Heart right ventricle (tissue), 16 donors: ENCODE results near the gene MGST3. TPM values are rescaled to one million over a fixed set of nuclear protein-coding genes. Genes with fewer than 3 reads are reported as not detected.
"Not testable (repeated sequence)": the region's sequence is repeated elsewhere in the genome, so short reads cannot be mapped to it uniquely, and the experiment has no call there.

ENCODE experiments used
- ATAC-seq, 8 donors: fragments of 200-7000 bp; cut with Tn5 transposase; one replicate each; pipeline ENCODE4 v1.9.1; 2020; ENCODE audit warnings: mild to moderate bottlenecking in 8 of 8, moderate library complexity in 8 of 8, moderate number of reproducible peaks in 1 of 8
- DNase-seq, 2 donors: peaks; one replicate each; pipeline ENCODE4 v3.0.0-alpha.2; 2020
- H3K27ac ChIP-seq, 10 donors: fragments of 200-600 bp; sonication (generic) in 2 of 10; one replicate each; pipeline versions ENCODE4 v1.5.0 to v1.8.0; 2020 to 2022; ENCODE audit warnings: mild to moderate bottlenecking in 3 of 10
- H3K27me3 ChIP-seq, 7 donors: fragments of 200-600 bp; one replicate each; pipeline ENCODE4 v1.8.0; 2021 to 2022; ENCODE audit warnings: mild to moderate bottlenecking in 2 of 7
- H3K36me3 ChIP-seq, 9 donors: fragments of 200-600 bp; sonication (generic) in 1 of 9; one replicate each; pipeline versions ENCODE4 v1.5.0 to v1.8.0; 2020 to 2022; ENCODE audit warnings: mild to moderate bottlenecking in 2 of 9
- H3K4me1 ChIP-seq, 9 donors: fragments of 200-600 bp; sonication (generic) in 1 of 9; one replicate each; pipeline versions ENCODE4 v1.5.0 to v1.8.0; 2020 to 2022; ENCODE audit warnings: mild to moderate bottlenecking in 4 of 9
- H3K4me3 ChIP-seq, 10 donors: fragments of 200-600 bp; sonication (generic) in 2 of 10; one replicate each; pipeline versions ENCODE4 v1.5.0 to v1.8.0; 2020 to 2022; ENCODE audit warnings: mild to moderate bottlenecking in 7 of 10, moderate library complexity in 2 of 10
- H3K9me3 ChIP-seq, 11 donors: fragments of 200-600 bp in 10 of 11; sonication (generic) in 2 of 11; one replicate each; pipeline versions ENCODE4 v1.5.0 to v1.8.0; 2013 to 2022; ENCODE audit warnings: mild to moderate bottlenecking in 2 of 11, control low read depth in 1 of 11, moderate library complexity in 1 of 11
- WGBS, 2 donors: extraction: QIAGEN DNeasy Blood & Tissue Kit; methylation state at CpG; one replicate each; pipeline ENCODE4 v1.1.7; 2013; ENCODE audit warnings: inconsistent platforms in 1 of 2; 5-methylcytosine and 5-hydroxymethylcytosine counted together
- intact Hi-C, 10 donors: fragments of 100-400 bp; cut with DNase I; formaldehyde crosslinking; loops; one replicate each; pipeline versions ENCODE4 v1.11.1 to v1.14.2; 2022
- polyA plus RNA-seq, 2 donors: library from polyadenylated mRNA; stranded (reverse); fragments of 200-250 nt; gene quantifications; one replicate each; pipeline ENCODE4 v1.2.3, GENCODE V29; 2013
- total RNA-seq, 10 donors: library from RNA; stranded (reverse); fragmentation: NEBNext Ultra II Directional in 3 of 10; extraction: Animal tissue kit (Norgen Biotek cat#: 25700) in 3 of 10; gene quantifications; one replicate each; pipeline versions ENCODE4 v1.2.1 to v1.2.4, GENCODE V29; 2021 to 2023
- TF ChIP-seq, protein P1 (sequence below), 9 donors: fragments of 200-600 bp; sonication (generic) in 2 of 9; IDR thresholded peaks; one replicate each; pipeline versions ENCODE4 v1.5.0 to v1.8.0; 2021 to 2022; ENCODE audit warnings: antibody characterized with exemption in 9 of 9, mild to moderate bottlenecking in 5 of 9, moderate library complexity in 1 of 9
- donor health status: Arrhythmogenic right ventricular cardiomyopathy.
- donor health status: ischemic (EF 13 %, LVEDD 7.1; RV severe dilation, severe dysfunction).
- donor health status: healthy with polysubstance abuse.
- donor health status: DM: no; HTN: yes; CAD: no.
- donor health status: DM: no; HTN: no; CAD: no.
- donor health status: ischemic (EF 25% LVEDD 6.9; RV normal size, moderate dysfunction).
- donor health status: ischemic (EF 25% LVEDD 5.7; RV mildly dilated, moderate dysfunction).
- donor health status: healthy.
- donor health status: DM: yes; HTN: yes; CAD: no.
- donor health status: Ischemic cardiomyopathy.
- donor health status: ischemic (EF 35%, LVEDD 5.7; RV mildly dilated, moderate dysfunction).
- donor health status: nonischemic (EF 11% LVEDD 7.7; RV severe dilation, severe dysfunction).
- donor health status: DM: yes; HTN: yes; CAD: no.
- donor health status: PGD.
- donor health status: ischemic (EF 29% LVEDD 5.4; RV normal size, mild dysfunction).
- donor health status: nonischemic (EF 23%, LVEDD 6.1; RV moderate dilation, normal function).

The MGST3 gene
- total and polyA plus RNA-seq, 12 donors, result 425 to 1,002 (median 838) TPM

DNA sequence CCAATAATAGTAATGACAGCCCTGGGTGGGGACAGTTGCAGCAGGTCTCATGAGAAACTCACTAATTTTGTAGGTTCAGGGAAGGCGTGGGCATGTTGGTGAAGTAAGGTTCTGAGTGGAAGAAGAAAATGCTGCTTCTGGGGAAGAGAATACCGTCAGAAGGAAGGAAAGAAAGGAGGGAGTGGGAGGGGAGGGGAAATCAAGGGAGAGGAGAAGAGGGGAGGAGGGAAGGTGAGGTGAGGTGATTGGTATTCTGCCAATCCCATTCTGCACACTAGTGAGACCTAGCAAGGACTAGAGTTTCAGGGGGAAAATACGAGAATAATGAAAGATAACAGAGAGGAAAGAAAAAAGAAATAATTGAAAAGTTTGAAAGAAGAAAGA, 32.4 kb upstream of the MGST3 start:
- 15 to 23% methylated on average over 3 of the region's 3 CpGs for WGBS, 2 donors
- Histone ChIP-seq H3K27me3 (peaks cover 0 to 37% (median 9%) of the 10 kb centered on the region in 7 donors), H3K27ac (peak overlapping the region in 9 of 10 donors; percentile 22 to 82 (median 65)), H3K9me3 (no peaks in the 10 kb centered on the region), H3K4me1 (peaks cover 0 to 28% (median 6%) of the 10 kb centered on the region in 9 donors), H3K36me3 (no peaks in the 10 kb centered on the region), H3K4me3 (peak overlapping the region; percentile 19 to 77 (median 63))
- DNase-seq (no peak), ATAC-seq (no peak)
- intact Hi-C loops, result loop anchor here in 5 of 10 donors (1.0 to 10.0 kb wide), 6 partner anchors 32 to 454 kb away; partner anchors contain the start of genes MGST3 (in 1 of the 5) and TMCO1 (in 1 of the 5)
- TF ChIP-seq, protein P1, sequence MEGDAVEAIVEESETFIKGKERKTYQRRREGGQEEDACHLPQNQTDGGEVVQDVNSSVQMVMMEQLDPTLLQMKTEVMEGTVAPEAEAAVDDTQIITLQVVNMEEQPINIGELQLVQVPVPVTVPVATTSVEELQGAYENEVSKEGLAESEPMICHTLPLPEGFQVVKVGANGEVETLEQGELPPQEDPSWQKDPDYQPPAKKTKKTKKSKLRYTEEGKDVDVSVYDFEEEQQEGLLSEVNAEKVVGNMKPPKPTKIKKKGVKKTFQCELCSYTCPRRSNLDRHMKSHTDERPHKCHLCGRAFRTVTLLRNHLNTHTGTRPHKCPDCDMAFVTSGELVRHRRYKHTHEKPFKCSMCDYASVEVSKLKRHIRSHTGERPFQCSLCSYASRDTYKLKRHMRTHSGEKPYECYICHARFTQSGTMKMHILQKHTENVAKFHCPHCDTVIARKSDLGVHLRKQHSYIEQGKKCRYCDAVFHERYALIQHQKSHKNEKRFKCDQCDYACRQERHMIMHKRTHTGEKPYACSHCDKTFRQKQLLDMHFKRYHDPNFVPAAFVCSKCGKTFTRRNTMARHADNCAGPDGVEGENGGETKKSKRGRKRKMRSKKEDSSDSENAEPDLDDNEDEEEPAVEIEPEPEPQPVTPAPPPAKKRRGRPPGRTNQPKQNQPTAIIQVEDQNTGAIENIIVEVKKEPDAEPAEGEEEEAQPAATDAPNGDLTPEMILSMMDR (IDR thresholded peaks at IDR 0.05), result no peak

DNA sequence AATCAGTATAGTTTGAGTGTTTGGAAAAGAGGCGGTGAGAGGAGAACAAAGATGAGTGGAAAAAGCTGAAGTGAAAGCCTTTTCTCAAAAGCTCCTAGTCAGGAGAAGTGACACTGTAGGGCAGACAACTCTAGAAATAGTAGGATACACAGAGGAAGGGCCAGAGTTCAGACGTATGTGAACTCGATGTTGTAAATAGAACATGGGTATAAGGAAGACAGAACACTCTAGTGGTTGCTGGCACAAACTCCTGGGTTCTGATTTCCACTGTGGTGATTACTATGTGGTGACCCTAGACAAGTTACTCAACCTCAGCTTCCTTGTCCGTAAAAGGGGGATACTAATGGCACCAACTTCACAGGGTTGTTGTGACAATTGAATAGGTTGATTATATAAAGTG, 30.2 kb upstream of the MGST3 start:
- no peak overlapping the region for H3K27ac ChIP-seq
- H3K4me1 ChIP-seq, result peaks cover 0 to 28% (median 6%) of the 10 kb centered on the region in 9 donors
- intact Hi-C loops, result loop anchor here in 6 of 10 donors (1.0 to 10.0 kb wide), 8 partner anchors 64 to 317 kb away; partner anchors contain the start of gene ALDH9A1 (in 3 of the 6)

DNA sequence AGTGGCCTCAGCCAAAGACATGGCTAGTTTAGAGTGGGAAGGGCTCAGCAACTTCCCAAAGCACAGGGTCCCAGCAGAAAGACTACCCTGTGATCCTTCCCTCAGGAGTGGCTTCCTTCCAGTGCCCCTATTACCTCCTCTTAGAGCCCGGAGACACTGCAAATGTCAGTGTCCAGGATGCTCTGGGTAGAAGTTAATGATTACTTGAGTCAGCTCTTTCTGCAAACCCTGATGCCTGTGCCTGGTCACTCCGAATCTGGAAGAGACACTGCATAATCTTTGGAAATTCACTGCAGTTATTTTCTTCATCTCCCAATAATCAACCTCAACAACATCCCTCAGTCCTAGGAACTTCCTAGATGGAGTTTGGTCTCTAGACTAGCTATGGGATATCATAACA, 27.2 kb upstream of the MGST3 start:
- no peaks in the 10 kb centered on the region for H3K27me3 ChIP-seq
- peaks cover 0 to 14% (median 0%) of the 10 kb centered on the region in 9 donors for H3K4me1 ChIP-seq
- H3K27ac ChIP-seq, result no peak overlapping the region
- ATAC-seq, result no peak
- no peaks in the 10 kb centered on the region for H3K9me3 ChIP-seq
- no peaks in the 10 kb centered on the region for H3K36me3 ChIP-seq
- intact Hi-C loops, result loop anchor here in 5 of 10 donors (2.0 to 10.0 kb wide), 6 partner anchors 61 to 313 kb away; partner anchors contain the start of gene ALDH9A1 (in 2 of the 5)
- 88 to 94% methylated on average over 2 of the region's 2 CpGs for WGBS, 2 donors
- TF ChIP-seq, protein P1 (IDR thresholded peaks at IDR 0.05), result no peak
- DNase-seq, result no peak
- no peak overlapping the region for H3K4me3 ChIP-seq

More for the DNA sequence above, 30.2 kb upstream of the MGST3 start:
- TF ChIP-seq, protein P1 (IDR thresholded peaks at IDR 0.05), result no peak
- WGBS, 2 donors, result 47 to 55% methylated on average over 4 of the region's 4 CpGs
- no peak overlapping the region for H3K4me3 ChIP-seq
- ATAC-seq (no peak), DNase-seq (no peak)
- no peaks in the 10 kb centered on the region for H3K36me3 ChIP-seq
- H3K9me3 ChIP-seq, result no peaks in the 10 kb centered on the region
- peaks cover 0 to 16% (median 0%) of the 10 kb centered on the region in 7 donors for H3K27me3 ChIP-seq

DNA sequence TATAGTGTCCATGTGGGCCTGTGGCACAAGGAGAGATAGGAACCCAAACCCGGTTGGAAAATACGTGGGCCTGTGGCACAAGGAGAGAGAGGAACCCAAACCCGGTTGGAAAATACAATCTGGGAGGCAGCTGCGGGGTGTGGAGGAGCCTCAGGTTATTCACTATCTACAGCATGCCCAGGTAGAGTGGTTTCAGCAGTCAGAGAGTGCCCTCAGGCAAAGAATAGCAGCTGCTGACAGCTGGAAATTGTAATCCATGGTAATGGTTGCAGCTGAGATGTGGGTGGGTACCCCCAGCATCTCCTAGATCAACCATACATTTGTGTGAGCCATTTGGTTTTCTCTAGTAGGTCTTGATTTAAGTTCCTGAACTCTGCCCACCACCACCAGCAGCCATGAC, 25.8 kb upstream of the MGST3 start:
- intact Hi-C loops, result loop anchor here in 3 of 10 donors (5.0 to 10.0 kb wide), 3 partner anchors 60 to 302 kb away; partner anchors contain the start of gene ALDH9A1 (in 1 of the 3)
- TF ChIP-seq, protein P1 (IDR thresholded peaks at IDR 0.05), result no peak
- Histone ChIP-seq H3K36me3 (no peaks in the 10 kb centered on the region), H3K27me3 (peaks cover 0 to 8% (median 7%) of the 10 kb centered on the region in 7 donors), H3K9me3 (no peaks in the 10 kb centered on the region), H3K4me1 (peaks cover 0 to 10% (median 0%) of the 10 kb centered on the region in 9 donors), H3K4me3 (no peak overlapping the region), H3K27ac (no peak overlapping the region)
- 86 to 91% methylated on average over 4 of the region's 4 CpGs for WGBS, 2 donors
- ATAC-seq (no peak), DNase-seq (no peak)

DNA sequence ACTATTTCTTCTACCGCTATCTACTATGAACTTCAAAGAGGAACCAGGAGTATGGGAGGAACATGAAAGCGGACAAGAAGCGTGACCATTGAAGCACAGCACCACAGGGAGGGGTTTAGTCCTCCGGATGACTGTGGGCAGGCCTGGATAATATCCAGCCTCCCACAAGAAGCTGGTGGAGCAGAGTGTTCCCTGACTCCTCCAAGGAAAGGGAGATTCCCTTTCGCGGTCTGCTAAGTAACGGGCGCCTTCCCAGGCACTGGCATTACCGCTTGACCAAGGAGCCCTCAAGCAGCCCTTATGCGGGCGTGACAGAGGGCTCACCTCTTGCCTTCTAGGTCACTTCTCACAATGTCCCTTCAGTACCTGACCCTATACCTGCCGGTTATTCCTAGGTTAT, 24.4 kb upstream of the MGST3 start:
- H3K27me3 ChIP-seq, result peaks cover 0 to 16% (median 7%) of the 10 kb centered on the region in 7 donors
- H3K4me3 ChIP-seq, H3K4me1 ChIP-seq, H3K9me3 ChIP-seq, H3K27ac ChIP-seq, DNase-seq, H3K36me3 ChIP-seq, ATAC-seq: not testable (repeated sequence)
- intact Hi-C loops, result loop anchor here in 3 of 10 donors (5.0 to 10.0 kb wide), 3 partner anchors 58 to 301 kb away; partner anchors contain the start of gene ALDH9A1 (in 1 of the 3)
- 86 to 88% methylated on average over 12 of the region's 12 CpGs for WGBS, 2 donors
